Liver (tissue), 3 donors: ENCODE results near the gene CNNM2.

Source experiments
- HNF4A ChIP-seq, 2 donors: conservative IDR thresholded peaks; 2 replicates each; pipeline ENCODE4 v1.6.1; 2016; ENCODE audit warnings: antibody characterized with exemption in 2 of 2, mild to moderate bottlenecking in 2 of 2
- RAD21 ChIP-seq, 2 donors: IDR thresholded peaks; 2 replicates each; pipeline ENCODE4 v1.6.1; 2016; ENCODE audit warnings: antibody characterized with exemption in 2 of 2, mild to moderate bottlenecking in 2 of 2
- TF ChIP-seq, protein P1 (sequence below): fragments of 150-350 bp; IDR thresholded peaks from 2 replicates; pipeline ENCODE4 v1.5.1; 2017; ENCODE audit warnings: improper control_type of control experiment, low read depth, low read length; ENCODE audit not compliant: missing input control
- donor health status: healthy.
- donor health status: healthy.

DNA sequence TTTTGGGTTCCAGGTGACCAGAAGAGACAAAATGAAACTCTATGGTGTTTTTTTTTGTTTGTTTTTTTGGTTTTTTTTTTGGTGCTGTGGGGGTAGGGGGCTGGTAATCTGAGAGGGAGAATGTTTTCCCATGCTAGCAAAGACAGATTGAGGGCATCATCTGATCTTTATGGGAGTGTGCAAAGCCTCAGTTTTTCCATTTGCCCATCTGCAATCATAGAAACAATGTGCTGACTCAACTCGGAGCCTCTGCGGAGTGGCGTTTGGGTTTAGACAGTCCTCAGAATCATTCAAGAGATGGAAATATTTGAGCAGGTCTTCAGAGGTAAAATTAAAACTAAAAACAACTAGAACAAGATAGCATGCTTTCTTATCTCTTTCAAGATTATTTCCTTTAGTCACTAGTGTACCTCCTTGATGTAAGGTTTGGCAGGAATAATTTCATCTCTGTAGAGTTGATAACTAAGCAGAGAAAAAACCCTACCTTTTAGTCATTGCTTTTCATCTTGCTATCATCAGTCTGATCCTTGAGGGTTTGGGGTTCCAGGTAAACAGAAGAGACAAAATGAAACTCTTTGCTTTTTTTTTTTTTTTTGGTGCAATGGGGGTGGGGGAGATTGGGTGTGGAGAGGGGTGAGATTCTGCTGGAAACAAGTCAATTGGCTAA, 18.0 kb downstream of the CNNM2 start:
- TF ChIP-seq RAD21 (IDR thresholded peaks at IDR 0.05): no peak
- no peak for TF ChIP-seq HNF4A (conservative IDR thresholded peaks at IDR 0.05)
- TF ChIP-seq, protein P1, sequence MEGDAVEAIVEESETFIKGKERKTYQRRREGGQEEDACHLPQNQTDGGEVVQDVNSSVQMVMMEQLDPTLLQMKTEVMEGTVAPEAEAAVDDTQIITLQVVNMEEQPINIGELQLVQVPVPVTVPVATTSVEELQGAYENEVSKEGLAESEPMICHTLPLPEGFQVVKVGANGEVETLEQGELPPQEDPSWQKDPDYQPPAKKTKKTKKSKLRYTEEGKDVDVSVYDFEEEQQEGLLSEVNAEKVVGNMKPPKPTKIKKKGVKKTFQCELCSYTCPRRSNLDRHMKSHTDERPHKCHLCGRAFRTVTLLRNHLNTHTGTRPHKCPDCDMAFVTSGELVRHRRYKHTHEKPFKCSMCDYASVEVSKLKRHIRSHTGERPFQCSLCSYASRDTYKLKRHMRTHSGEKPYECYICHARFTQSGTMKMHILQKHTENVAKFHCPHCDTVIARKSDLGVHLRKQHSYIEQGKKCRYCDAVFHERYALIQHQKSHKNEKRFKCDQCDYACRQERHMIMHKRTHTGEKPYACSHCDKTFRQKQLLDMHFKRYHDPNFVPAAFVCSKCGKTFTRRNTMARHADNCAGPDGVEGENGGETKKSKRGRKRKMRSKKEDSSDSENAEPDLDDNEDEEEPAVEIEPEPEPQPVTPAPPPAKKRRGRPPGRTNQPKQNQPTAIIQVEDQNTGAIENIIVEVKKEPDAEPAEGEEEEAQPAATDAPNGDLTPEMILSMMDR: no peak
